ENCODE data around the gene HPRT1.

Gene HPRT1

DNA sequence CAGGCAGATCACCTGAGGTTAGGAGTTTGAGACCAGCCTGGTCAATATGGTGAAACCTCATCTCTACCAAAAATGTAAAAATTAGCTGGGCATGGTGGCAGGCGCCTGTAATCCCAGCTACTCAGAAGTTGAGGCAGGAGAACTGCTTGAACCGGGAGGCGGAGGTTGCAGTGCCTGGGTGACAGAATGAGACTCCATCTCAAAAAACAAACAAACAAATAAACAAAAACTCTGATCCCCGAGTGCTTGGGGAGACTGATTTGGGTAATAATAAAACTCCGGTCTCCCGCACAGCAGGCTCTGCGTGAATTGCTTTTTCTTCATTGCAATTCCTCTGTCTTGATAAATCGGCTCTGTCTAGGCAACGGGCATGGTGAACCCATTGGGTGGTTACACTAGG, 73.4 kb downstream of the HPRT1 start:
- no peaks in the 10 kb centered on the region for H3K9me3 ChIP-seq
- no peak for TF ChIP-seq Cebpa-rat (IDR thresholded peaks at IDR 0.05)
- 0 out of 2 replicates have a peak, but pooled peaks cover 5% of the 10 kb centered on the region for H3K4me1 ChIP-seq
- peaks cover 4% of the 10 kb centered on the region; the same call in 1 of the 2 replicates for H4K20me1 ChIP-seq
- H3K4me3 ChIP-seq: no peak overlapping the region
- no peak overlapping the region for H3K9ac ChIP-seq
- no peak overlapping the region for H3K4me2 ChIP-seq
- peaks cover 97% of the 10 kb centered on the region for H3K27me3 ChIP-seq
- no peaks in the 10 kb centered on the region for H3K36me3 ChIP-seq
- no peak overlapping the region for H3K27ac ChIP-seq

GRCh38 chrX:134533952-134534351, 74.0 kb downstream of the HPRT1 start:
- Histone ChIP-seq H4K20me1 (peaks cover 4% of the 10 kb centered on the region; the same call in 1 of the 2 replicates), H3K27me3 (peaks cover 97% of the 10 kb centered on the region), H3K4me1 (0 out of 2 replicates have a peak, but pooled peaks cover 5% of the 10 kb centered on the region), H3K27ac (no peak overlapping the region), H3K4me2 (no peak overlapping the region), H3K4me3 (no peak overlapping the region), H3K36me3 (no peaks in the 10 kb centered on the region), H3K9me3 (no peaks in the 10 kb centered on the region), H3K9ac (no peak overlapping the region)
- no peak for TF ChIP-seq Cebpa-rat (IDR thresholded peaks at IDR 0.05)

DNA sequence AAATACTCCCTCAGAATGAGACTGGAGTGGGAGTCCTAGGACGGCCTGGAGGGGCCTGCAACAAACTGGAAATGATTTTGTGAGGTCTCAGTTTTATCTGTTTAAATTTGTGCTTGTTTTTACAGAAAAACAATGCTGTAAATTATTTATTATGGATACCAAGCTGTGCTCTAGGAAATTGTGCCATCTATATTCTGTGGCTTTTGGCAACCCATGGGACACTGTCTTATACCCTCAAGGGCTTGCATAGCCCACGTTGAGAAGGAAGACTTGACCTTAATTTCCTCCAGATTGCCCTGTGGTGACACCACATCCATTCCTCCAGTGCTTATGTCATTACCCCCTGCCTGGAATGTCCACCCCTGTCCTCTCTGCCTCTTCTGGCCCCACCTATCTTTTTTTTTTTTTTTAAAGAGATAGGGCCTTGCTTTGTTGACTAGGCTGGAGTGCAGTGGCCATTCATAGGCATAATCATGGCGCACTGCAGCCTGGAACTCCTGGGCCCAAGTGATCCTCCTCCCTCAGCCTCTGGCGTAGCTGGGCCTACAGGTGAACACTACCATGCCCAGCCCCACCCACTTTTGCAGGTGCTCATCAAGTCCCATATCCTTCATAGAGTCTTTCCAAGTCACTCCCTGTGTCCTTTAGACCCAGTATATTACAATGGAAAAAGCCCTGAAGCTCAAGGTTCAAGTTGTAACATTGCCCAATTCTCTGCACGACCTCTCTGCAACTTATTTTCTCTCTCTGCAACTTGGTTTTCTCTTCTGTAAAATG, 77.4 kb downstream of the HPRT1 start:
- no peak for TF ChIP-seq Cebpa-rat (IDR thresholded peaks at IDR 0.05)
- Histone ChIP-seq H3K9ac (no peak overlapping the region), H3K27ac (no peak overlapping the region), H3K4me1 (peaks cover 9% of the 10 kb centered on the region), H3K4me3 (no peak overlapping the region), H3K9me3 (no peaks in the 10 kb centered on the region), H3K36me3 (no peaks in the 10 kb centered on the region), H3K4me2 (no peak overlapping the region), H3K27me3 (peaks cover 87% of the 10 kb centered on the region), H4K20me1 (no peaks in the 10 kb centered on the region; the same call in 1 of the 2 replicates)

DNA sequence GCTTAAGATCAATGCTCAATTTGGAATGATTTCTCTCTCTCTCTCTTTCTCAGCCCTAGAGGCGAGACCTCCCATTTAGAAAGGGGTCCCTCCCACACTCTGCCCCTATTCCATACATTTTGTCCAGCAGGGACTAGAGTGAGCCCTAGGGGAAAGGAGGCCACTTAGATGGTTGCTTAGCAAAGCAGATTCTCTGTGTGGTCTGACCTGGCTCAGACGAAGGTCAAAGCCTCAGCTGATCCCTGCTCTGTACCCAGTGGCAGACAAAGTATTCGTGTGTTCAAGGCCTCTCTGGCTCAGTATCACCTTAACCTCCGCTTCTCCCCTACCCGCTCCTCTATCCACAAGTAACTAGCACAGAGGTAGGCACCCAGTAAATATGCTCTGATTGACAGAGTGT, 78.4 kb downstream of the HPRT1 start:
- TF ChIP-seq Cebpa-rat (IDR thresholded peaks at IDR 0.05): no peak
- H4K20me1 ChIP-seq: no peaks in the 10 kb centered on the region; the same call in 1 of the 2 replicates
- H3K4me2 ChIP-seq: no peak overlapping the region
- H3K36me3 ChIP-seq: no peaks in the 10 kb centered on the region
- H3K9ac ChIP-seq: no peak overlapping the region
- H3K9me3 ChIP-seq: no peaks in the 10 kb centered on the region
- H3K4me1 ChIP-seq: peaks cover 18% of the 10 kb centered on the region
- H3K27me3 ChIP-seq: peaks cover 86% of the 10 kb centered on the region
- no peak overlapping the region for H3K4me3 ChIP-seq
- H3K27ac ChIP-seq: no peak overlapping the region

DNA sequence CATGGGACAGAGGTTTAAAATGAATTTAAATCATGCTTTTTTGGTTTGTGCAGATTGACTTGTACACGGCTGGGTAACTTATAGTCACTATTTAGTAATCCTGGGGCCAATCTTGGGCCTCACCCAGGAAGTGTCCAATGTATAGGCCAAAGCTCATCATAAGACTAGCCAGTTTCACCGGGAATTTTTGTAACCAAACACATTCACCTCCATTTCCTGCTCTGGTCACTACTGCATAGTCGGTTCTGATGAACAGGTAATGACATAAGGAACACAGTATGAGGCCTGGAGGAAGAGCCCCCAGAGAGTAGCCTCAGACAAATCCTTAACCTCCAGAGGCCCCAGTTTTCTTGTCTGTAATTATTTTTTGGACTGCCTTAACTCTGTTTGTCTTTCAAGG, 81.9 kb downstream of the HPRT1 start:
- peaks cover 86% of the 10 kb centered on the region for H3K27me3 ChIP-seq
- no peak overlapping the region for H3K4me3 ChIP-seq
- H3K9me3 ChIP-seq: peaks cover 24% of the 10 kb centered on the region
- H3K9ac ChIP-seq: no peak overlapping the region
- no peaks in the 10 kb centered on the region for H3K36me3 ChIP-seq
- peaks cover 15% of the 10 kb centered on the region; the same call in 1 of the 2 replicates for H4K20me1 ChIP-seq
- peak overlapping the region; percentile 43; the same call in 1 of the 2 replicates for H3K4me2 ChIP-seq
- no peak overlapping the region for H3K27ac ChIP-seq
- H3K4me1 ChIP-seq: peaks cover 16% of the 10 kb centered on the region
- TF ChIP-seq Cebpa-rat (IDR thresholded peaks at IDR 0.05): no peak

DNA sequence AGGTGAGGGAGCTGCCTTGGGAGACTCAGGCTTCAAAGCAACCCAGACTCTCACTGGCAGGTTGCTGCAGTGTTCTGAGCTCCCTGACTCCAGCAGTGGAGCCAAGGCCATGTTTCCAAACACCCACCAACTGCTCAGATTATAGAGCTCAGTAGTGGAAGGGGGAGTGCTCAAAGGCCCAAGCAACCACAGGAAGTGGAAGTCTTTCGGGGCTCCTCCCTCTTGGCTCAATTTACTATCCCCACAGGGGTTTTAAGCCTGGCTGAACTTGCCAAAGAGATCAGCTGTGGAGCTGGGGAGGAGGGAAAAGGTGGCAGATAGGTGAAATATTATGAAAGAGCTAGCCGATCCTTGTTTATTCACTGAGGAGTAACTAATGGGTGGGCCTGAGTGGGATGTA, 82.5 kb downstream of the HPRT1 start:
- H3K27me3 ChIP-seq: peaks cover 86% of the 10 kb centered on the region
- no peak for TF ChIP-seq Cebpa-rat (IDR thresholded peaks at IDR 0.05)
- no peak overlapping the region for H3K27ac ChIP-seq

GRCh38 chrX:134543288-134543687, 83.3 kb downstream of the HPRT1 start:
- Histone ChIP-seq H3K4me2 (peak overlapping the region; percentile 43), H3K9ac (no peak overlapping the region), H3K27ac (no peak overlapping the region)

More for the DNA sequence above, 82.5 kb downstream of the HPRT1 start:
- Histone ChIP-seq H3K9ac (no peak overlapping the region), H3K4me3 (no peak overlapping the region), H3K9me3 (peaks cover 24% of the 10 kb centered on the region), H3K4me2 (peak overlapping the region; percentile 43), H3K4me1 (peaks cover 13% of the 10 kb centered on the region), H4K20me1 (peaks cover 15% of the 10 kb centered on the region; the same call in 1 of the 2 replicates), H3K36me3 (no peaks in the 10 kb centered on the region)

DNA sequence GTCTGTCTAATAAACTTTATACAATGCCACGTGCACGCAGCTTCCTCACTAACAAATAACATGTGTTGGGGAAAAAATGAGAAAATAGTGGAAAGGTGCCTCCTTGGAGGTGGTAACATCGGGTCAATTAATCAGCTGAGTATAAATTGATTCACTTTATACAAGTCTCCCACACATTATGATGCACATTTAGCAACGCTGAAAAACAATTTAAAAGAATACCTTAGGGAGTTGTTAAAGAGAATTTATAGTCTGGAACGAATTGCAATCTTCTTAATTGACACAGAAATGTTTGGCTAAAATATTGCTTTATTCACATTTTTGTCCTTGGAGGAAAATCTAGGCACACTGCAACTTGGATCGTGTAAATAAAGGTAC, 84.2 kb downstream of the HPRT1 start:
- H3K4me3 ChIP-seq: no peak overlapping the region

More at GRCh38 chrX:134543288-134543687, 83.3 kb downstream of the HPRT1 start:
- no peak for TF ChIP-seq Cebpa-rat (IDR thresholded peaks at IDR 0.05)
- Histone ChIP-seq H3K4me1 (peaks cover 13% of the 10 kb centered on the region), H4K20me1 (peaks cover 18% of the 10 kb centered on the region), H3K4me3 (no peak overlapping the region), H3K27me3 (peaks cover 86% of the 10 kb centered on the region), H3K36me3 (no peaks in the 10 kb centered on the region), H3K9me3 (peaks cover 24% of the 10 kb centered on the region)

GRCh38 chrX:134544513-134545151, 84.7 kb downstream of the HPRT1 start:
- Histone ChIP-seq H3K36me3 (no peaks in the 10 kb centered on the region), H3K9ac (no peak overlapping the region), H4K20me1 (peaks cover 30% of the 10 kb centered on the region), H3K4me2 (no peak overlapping the region), H3K9me3 (peaks cover 24% of the 10 kb centered on the region), H3K4me3 (no peak overlapping the region), H3K4me1 (peaks cover 17% of the 10 kb centered on the region), H3K27me3 (peaks cover 86% of the 10 kb centered on the region), H3K27ac (no peak overlapping the region)
- TF ChIP-seq Cebpa-rat (IDR thresholded peaks at IDR 0.05): no peak

More for the DNA sequence above, 84.2 kb downstream of the HPRT1 start:
- TF ChIP-seq Cebpa-rat (IDR thresholded peaks at IDR 0.05): no peak
- Histone ChIP-seq H3K4me2 (no peak overlapping the region), H3K27me3 (peaks cover 86% of the 10 kb centered on the region), H3K36me3 (no peaks in the 10 kb centered on the region), H3K27ac (no peak overlapping the region), H3K9me3 (peaks cover 24% of the 10 kb centered on the region), H3K9ac (no peak overlapping the region), H4K20me1 (peaks cover 26% of the 10 kb centered on the region), H3K4me1 (peaks cover 17% of the 10 kb centered on the region)

DNA sequence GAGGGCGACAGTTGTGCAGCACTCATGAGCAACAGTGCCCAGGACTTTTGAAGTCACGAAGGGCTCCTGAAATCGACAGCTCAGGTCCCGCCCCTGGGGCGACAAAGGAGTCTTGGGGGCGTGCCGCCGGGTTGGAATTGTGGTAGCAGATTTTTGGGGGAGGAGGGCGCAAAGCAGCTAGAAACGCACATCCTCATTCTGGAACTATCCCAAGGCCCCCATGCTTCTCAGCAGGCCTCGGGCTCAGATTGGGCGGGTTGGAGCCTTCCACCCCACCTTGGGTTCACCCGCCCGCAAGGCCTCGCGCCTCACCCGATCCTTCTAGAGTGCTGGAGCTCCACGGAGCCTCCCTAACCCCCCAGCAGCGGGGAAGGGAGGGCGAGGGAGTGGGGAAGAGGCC, 85.5 kb downstream of the HPRT1 start:
- H3K4me3 ChIP-seq: no peak overlapping the region
- peaks cover 39% of the 10 kb centered on the region for H4K20me1 ChIP-seq
- H3K4me2 ChIP-seq: no peak overlapping the region
- H3K27me3 ChIP-seq: peaks cover 94% of the 10 kb centered on the region
- H3K9ac ChIP-seq: no peak overlapping the region
- H3K9me3 ChIP-seq: peaks cover 24% of the 10 kb centered on the region
- TF ChIP-seq Cebpa-rat (IDR thresholded peaks at IDR 0.05): no peak
- no peaks in the 10 kb centered on the region for H3K36me3 ChIP-seq
- no peak overlapping the region for H3K27ac ChIP-seq
- peaks cover 25% of the 10 kb centered on the region for H3K4me1 ChIP-seq

Measured in BLaER1 (cell line).